ENCODE measurements around the gene FLOT1. TPM values are rescaled to one million over a fixed set of nuclear protein-coding genes. Genes with fewer than 3 reads are reported as not detected.

Gene FLOT1
- total RNA-seq, 4 donors from 2014 or later = 46.7 to 88.8 (median 64.4) TPM

DNA sequence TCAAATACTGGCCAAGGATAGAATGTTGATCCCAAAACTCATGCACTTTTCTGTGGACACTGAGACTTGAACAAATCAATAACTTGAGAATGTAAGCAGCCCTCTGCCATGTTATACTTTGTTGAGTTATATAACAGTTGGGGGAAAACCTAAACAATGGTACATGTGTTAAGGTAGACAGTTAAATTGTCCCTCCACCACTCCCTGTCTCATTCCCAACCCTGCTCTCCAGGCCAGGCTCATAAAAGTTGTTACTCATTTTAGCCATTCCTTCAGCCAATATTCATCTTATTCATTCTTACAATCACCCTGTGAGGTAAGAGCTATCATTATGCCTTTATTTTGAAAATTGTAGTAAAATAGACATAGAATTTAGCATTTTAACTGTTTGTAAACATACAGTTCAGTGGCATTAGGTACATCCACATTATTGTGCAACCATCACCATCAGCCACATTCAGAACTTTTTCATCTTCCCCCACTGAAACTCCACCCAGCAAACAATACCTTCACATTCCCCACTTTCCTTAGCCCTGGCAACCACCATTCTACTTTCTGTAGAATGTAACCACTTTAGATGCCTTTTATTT lies 40.0 kb upstream of the FLOT1 start:
- Histone ChIP-seq H3K4me1 (peaks cover 3 to 50% (median 34%) of the 10 kb centered on the region in 3 donors), H3K27me3 (no peaks in the 10 kb centered on the region), H3K4me3 (no peak overlapping the region), H3K27ac (peak overlapping the region; percentile 35 to 89 (median 80)), H3K9me3 (no peaks in the 10 kb centered on the region), H3K36me3 (no peaks in the 10 kb centered on the region)
- intact Hi-C loops (cut with DNase I) = no loop called here
- TF ChIP-seq, protein P1, sequence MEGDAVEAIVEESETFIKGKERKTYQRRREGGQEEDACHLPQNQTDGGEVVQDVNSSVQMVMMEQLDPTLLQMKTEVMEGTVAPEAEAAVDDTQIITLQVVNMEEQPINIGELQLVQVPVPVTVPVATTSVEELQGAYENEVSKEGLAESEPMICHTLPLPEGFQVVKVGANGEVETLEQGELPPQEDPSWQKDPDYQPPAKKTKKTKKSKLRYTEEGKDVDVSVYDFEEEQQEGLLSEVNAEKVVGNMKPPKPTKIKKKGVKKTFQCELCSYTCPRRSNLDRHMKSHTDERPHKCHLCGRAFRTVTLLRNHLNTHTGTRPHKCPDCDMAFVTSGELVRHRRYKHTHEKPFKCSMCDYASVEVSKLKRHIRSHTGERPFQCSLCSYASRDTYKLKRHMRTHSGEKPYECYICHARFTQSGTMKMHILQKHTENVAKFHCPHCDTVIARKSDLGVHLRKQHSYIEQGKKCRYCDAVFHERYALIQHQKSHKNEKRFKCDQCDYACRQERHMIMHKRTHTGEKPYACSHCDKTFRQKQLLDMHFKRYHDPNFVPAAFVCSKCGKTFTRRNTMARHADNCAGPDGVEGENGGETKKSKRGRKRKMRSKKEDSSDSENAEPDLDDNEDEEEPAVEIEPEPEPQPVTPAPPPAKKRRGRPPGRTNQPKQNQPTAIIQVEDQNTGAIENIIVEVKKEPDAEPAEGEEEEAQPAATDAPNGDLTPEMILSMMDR (IDR thresholded peaks at IDR 0.05) = no peak
- no peak for TF ChIP-seq POLR2A (IDR thresholded peaks at IDR 0.05)
- DNase-seq = no peak

- peak overlapping the region; percentile 58 to 89 (median 80) for H3K27ac ChIP-seq
- no peaks in the 10 kb centered on the region for H3K36me3 ChIP-seq
- intact Hi-C loops (cut with DNase I) = no loop called here
- TF ChIP-seq, protein P1 (IDR thresholded peaks at IDR 0.05) = no peak
- peak in 1 of 4 donors; percentile 5 for TF ChIP-seq POLR2A (IDR thresholded peaks at IDR 0.05)
- peaks cover 3 to 50% (median 34%) of the 10 kb centered on the region in 3 donors for H3K4me1 ChIP-seq
- 31 to 51% methylated on average over 8 to 10 of the region's 13 CpGs for WGBS, 2 donors
- no peaks in the 10 kb centered on the region for H3K9me3 ChIP-seq
- DNase-seq = peak; percentile 43
- H3K27me3 ChIP-seq = no peaks in the 10 kb centered on the region
- H3K4me3 ChIP-seq = peak overlapping the region in 1 of 4 donors; percentile 3
Measured at GRCh38 chr6:30781743-30782424, 39.4 kb upstream of the FLOT1 start.

GRCh38 chr6:30781395-30781742 lies 38.9 kb upstream of the FLOT1 start:
- Histone ChIP-seq H3K27ac (peak overlapping the region; percentile 58 to 89 (median 80)), H3K4me1 (peaks cover 3 to 50% (median 34%) of the 10 kb centered on the region in 3 donors), H3K4me3 (peak overlapping the region in 1 of 4 donors; percentile 3), H3K27me3 (no peaks in the 10 kb centered on the region), H3K36me3 (no peaks in the 10 kb centered on the region), H3K9me3 (no peaks in the 10 kb centered on the region)
- intact Hi-C loops (cut with DNase I) = no loop called here
- no peak for TF ChIP-seq POLR2A (IDR thresholded peaks at IDR 0.05)
- TF ChIP-seq, protein P1 (IDR thresholded peaks at IDR 0.05) = no peak
- WGBS, 2 donors = 40% methylated on average over 2 of the region's 4 CpGs; no CpG with 5 or more reads in 1 of the 2 donors
- DNase-seq = no peak

GRCh38 chr6:30780642-30780920 lies 38.1 kb upstream of the FLOT1 start:
- Histone ChIP-seq H3K4me3 (no peak overlapping the region), H3K4me1 (peaks cover 3 to 50% (median 34%) of the 10 kb centered on the region in 3 donors), H3K27ac (peak overlapping the region in 3 of 4 donors; percentile 35 to 89 (median 40)), H3K27me3 (no peaks in the 10 kb centered on the region), H3K9me3 (no peaks in the 10 kb centered on the region), H3K36me3 (no peaks in the 10 kb centered on the region)
- WGBS, 2 donors = 90 to 100% methylated on average over 1 of the region's 1 CpG
- intact Hi-C loops (cut with DNase I) = no loop called here
- no peak for TF ChIP-seq POLR2A (IDR thresholded peaks at IDR 0.05)
- TF ChIP-seq, protein P1 (IDR thresholded peaks at IDR 0.05) = no peak
- DNase-seq = no peak

DNA sequence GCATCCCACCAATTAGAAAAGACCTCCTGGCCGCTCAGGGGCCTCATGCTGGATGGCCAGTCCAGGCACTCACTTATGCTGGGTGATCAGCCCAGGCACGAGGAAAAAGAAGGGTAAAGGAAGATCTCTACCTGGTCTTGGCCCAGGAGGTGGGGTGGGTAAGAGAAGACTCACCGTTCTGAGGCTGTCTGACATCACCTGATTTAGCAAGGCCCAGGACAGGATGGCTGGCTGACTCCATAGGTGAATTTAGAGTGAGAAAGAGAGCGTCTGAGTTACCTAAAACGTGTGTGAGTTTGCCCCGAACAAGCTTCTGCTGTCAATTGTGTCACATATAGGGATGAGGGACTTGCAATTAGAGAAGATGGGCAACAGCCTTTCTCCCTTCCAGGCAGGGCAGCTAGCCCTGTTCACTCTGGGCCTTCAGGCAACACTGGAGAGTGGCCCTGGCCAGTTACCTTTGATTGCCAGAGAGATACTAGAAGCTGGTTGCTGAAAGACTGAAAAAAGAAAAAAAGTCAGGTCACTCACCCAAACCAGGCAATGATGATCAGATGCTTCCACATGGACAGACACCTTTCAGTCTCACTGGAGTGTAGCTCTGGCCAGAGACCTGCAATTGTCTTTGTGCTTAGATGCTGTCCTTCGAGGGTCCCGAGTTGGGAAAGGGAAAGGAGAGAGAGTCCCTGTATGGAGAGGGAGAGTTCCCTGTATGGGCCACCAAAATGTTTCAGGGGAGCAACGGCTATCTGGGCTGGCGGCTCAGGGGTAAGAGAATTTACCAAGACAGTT lies 37.6 kb upstream of the FLOT1 start:
- Histone ChIP-seq H3K9me3 (no peaks in the 10 kb centered on the region), H3K36me3 (no peaks in the 10 kb centered on the region), H3K4me3 (no peak overlapping the region), H3K27ac (peak overlapping the region in 3 of 4 donors; percentile 35 to 62 (median 40)), H3K27me3 (no peaks in the 10 kb centered on the region), H3K4me1 (peaks cover 3 to 50% (median 34%) of the 10 kb centered on the region in 3 donors)
- intact Hi-C loops (cut with DNase I) = no loop called here
- TF ChIP-seq POLR2A (IDR thresholded peaks at IDR 0.05) = no peak
- TF ChIP-seq, protein P1 (IDR thresholded peaks at IDR 0.05) = no peak
- WGBS, 2 donors = 73 to 93% methylated on average over 8 to 10 of the region's 10 CpGs
- DNase-seq = no peak

Measured in esophagus squamous epithelium (tissue), 5 donors.